Stimulated activated CD8-positive, alpha-beta memory T cell treated with anti-CD3 and anti-CD28 coated beads, Interleukin-2, amount 100 ng/mL, for 1 hour (primary cell): ENCODE measurements around the gene OR2M2.

Experiments
- DNase-seq, 2 donors: peaks; one replicate each; pipeline ENCODE4 v3.0.0-alpha.2; 2020; ENCODE audit warnings: low read depth in 2 of 2

OR2M2 gene, protein sequence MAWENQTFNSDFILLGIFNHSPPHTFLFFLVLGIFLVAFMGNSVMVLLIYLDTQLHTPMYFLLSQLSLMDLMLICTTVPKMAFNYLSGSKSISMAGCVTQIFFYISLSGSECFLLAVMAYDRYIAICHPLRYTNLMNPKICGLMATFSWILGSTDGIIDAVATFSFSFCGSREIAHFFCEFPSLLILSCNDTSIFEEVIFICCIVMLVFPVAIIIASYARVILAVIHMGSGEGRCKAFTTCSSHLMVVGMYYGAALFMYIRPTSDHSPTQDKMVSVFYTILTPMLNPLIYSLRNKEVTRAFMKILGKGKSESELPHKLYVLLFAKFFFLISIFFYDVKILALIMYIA

DNA sequence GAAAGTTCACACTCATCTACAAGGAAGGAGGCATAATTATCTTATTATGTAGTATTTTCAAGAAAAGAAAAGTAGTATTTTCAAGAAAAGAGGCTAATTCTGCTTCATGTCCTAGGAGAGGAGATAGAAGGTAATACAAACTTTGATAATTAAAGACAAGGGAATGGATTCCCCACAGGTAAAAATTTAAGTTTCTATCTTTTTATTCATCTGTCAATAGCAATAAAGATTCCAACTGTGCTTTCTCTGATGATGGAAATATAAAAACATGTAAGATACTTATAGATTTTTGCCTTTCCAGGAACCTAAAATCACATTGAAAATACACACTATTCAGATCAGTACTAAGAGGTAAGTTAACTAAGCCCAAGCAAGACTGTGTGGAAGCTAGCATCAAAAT lies at the start of gene OR2M2:
OR2M2 (plus strand) TSS at position 301 of the 400 bp plus-strand sequence. CDS start 5,165 bp downstream, outside the sequence.
- DNase-seq: no peak

DNA sequence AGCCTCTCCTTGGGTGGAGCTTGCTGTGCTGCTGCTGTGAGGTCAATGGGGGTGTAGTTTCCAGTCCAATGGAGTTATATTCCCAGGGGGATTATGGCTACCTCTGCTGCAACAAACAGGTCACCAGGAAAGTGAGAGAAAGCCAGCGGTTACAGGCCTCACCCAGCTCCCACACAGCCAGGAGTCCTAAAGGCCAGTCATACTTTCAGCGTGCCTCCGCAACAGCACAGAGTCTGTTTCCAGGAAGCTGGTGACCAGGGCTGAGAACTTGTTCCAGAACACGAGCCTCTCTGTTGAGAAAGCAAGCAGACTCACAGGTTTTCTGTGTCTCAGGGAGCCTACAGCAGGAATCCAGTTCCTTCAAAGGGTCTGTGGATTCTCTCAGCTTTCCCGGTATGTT lies 47.0 kb upstream of the OR2M2 start:
- DNase-seq: no peak

DNA sequence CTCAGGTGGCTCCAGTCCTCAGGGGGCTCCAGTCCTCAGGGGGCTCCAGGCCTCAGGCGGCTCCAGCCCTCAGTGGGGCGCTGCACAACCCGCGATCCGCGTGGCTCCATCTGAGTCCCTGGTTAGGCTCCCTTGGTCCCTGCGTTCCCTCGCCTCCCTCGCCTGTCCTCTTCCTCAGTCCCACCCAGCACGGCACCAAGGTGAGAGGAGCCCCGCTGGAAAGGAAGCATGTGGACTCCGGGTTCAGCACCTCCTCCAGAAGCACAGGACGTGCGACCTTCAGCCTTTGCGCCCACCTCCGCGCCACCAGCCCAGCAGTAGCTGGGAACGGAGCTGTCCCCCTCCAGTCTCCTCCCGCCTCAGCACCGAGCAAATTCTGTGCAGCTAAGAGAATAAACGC lies 37.8 kb upstream of the OR2M2 start:
- no peak for DNase-seq

DNA sequence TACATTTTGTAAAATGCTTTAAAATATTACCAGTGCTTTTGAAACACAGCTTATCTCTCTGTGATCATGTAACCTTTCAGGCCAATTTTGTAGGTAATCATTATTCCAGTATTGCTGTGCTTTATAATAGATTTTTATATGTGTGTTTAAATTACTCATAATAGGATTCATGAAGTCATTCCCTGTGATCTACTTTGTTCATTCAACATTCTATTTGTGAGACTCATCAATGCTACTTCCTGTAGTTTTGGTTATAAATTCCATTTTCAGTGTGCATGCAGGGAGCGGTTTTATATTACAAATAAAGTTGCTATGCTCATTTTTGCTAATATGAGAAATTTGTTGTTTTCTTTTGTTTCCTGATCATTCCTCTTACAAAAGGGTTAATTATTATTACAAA lies 33.8 kb upstream of the OR2M2 start:
- no peak for DNase-seq

DNA sequence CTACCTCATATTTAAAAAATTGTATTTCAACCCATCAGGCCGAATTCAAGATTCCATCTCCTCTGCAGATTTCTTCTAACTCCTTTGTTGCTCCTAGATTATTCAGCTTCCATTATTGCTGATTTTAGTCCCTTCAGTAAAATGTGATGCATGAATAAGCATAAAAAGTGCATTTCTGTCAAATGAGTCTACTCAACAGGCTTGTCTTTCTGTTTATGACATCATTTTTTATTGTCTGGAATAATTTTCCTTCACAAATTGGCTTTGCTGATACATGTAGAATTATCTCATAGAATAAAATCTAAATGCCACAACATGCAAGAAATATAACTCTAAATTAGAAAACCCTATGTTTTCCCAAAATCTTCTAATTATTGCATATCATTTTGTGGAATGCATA lies 31.3 kb upstream of the OR2M2 start:
- DNase-seq: no peak

DNA sequence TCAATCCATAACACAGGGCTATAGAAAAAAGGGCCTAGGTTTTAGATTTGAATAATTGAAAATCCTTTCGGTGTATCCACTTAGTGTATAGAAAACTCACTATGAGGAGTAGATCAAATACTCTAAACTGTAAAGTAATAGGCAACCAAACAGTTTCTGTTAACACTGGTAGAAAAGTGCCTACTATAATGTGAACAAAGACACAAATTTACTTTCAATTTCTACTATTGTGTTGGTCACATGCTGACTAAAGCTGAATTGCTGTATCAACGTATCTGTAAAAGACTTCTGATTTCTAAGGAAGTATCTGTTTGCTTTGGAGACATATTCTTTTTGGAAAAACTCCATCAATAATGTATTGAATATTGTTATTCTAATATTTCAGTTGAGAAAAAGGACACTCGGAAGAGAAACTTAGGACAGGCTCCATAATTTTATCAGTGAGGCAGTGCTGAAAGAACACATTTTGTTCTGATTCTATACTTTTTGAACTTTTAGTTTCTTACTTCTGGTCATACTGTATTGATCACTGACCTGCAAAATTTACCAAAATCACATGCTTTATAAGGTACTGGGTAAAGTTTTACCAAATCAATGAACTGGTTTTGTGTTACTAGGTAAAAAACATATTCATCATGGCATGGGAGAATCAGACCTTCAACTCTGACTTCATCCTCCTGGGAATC lies 30.0 kb upstream of the OR2M2 start, which contains the start of gene OR2M5:
OR2M5 (plus strand) TSS at position 636 of the 686 bp plus-strand sequence; CDS start at position 636, 0 bp downstream.
- no peak for DNase-seq

DNA sequence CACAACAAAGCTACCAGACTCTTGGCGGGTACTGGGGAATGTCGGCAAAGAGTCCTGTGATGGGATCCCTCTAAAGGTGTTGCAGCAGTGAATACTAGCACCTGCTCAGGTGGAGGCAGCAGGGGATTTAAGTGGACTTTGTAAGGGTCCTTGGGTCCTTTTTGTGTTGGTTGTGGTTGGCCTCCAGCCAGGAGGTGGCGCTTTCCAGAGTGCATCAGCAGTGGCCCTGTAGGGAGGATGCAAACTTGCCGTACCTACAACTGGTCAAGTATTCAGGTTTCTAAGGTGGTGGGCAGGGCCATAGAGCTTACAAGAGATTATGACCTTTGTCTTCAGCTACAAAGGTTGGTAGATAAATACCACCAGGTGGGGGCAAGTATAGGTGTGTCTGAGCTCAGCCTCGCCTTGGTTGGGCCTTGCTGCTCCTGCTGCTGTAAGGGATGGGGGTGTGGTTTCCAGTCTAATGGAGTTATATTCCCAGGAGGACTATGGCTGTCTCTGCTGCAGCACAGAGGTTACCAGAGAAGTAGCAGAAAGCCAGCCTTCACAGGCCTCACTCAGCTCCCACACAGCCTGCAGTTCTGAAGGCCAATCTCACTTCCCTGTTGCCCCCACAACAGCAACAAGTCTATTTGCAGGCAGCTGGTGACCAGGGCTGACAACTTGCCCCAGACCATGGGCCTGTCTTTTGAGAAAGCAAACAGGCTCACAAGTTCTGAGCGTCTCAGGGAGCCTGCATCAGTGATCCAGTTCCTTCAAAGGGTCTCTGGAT lies 22.4 kb upstream of the OR2M2 start:
- no peak for DNase-seq

DNA sequence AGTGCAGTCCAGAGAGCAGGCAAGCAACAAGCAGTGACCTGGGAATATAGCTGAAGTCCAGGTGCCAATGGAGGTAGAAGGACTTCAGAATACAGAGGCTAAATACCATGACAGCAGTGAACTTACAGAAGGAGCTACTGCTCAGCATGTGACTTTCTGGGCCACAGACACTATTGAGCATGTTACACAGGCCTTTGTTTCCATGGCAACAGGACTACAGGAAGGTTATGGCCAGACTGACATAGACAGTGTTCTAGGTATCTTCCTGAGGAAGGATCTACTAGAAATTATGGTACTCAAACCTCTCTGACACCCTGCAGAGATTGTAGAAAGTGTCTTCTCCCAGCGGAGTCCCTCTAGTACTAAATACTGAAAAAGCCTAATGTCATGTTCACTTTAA lies 18.7 kb upstream of the OR2M2 start:
- no peak for DNase-seq

DNA sequence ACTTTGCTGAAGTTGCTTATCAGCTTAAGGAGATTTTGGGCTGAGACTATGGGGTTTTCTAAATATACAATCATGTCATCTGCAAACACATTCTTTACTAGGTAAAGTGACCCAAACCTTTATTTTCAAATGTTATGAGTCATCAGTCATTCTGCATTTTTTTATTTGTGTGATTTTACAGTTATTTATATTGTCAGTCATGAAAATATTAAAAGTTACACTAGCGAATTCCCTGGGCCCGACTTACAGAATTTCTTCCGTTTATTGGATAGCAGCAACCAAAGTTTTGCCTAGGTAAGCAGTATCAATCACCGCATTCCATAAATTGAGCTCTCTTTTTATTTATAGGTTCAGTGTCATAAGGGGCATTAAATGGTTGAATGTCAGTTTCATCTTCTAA lies 15.9 kb upstream of the OR2M2 start:
- DNase-seq: no peak

DNA sequence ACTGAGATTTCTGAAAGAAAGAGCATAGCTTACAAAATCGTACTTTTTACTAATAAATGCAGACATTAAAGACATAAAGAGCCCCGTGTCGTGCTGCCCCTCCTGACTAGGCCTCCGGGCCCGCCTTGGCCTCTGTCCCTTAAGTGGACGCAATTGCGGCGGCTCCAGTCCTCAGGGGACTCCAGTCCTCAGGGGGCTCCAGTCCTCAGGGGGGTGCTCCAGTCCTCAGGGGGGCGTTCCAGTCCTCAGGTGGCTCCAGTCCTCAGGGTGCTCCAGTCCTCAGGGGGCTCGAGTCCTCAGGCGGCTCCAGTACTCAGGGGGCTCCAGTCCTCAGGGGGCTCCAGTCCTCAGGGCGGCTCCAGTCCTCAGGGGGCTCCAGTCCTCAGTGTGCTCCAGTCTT lies 10.6 kb upstream of the OR2M2 start:
- DNase-seq: no peak

DNA sequence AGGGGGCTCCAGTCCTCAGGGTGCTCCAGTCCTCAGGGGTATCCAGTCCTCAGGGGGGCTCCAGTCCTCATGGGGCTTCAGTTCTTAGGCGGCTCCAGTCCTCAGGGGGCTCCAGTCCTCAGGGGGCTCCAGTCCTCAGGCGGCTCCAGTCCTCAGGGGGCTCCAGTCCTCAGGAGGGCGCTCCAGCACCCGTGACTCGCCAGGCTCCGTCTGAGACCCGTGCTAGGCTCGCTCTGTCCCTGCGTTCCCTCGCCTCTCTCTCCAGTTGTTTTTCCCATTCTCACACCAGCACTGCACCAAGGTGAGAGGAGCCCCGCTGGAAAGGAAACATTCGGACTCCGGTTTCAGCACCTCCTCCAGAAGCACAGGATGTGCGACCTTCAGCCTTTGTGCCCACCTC lies 9.4 kb upstream of the OR2M2 start:
- no peak for DNase-seq

DNA sequence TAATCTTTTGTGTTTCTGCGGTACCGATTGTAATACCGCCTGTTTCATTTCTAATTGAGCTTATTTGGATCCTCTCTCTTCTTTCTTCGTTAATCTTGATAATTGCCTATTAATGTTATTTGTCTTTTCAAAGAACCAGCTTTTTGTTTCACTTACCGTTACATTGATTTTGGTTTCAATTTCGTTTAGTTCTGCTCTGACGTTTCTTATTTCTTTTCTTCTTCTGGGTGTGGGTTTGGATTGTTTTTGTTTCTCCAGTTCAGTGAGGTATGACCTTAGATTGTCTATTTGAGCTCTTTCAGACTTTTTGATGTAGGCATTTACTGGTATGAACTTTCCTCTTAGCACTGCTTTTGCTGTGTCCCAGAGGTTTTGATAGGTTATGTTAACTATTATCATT lies 9.4 kb downstream of the OR2M2 start:
- DNase-seq: no peak

DNA sequence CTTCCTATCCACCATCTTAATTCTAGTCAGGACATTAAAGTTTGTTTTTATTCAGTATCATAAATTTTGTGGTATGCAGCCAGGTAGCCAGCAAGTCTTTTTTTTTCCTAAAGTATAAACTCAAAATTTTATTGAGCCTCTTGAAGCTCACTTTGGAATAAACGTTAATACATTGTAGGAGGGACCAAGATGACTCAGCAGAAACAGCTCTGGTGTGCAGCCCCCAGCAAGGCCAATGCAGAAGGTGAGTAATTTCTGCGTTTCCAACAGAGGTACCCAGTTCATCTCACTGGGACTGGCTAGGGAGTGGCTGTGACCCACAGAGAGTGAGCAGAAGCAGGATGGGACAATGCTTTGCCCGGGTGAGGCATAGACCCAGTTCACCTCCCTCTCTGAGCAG lies 12.7 kb downstream of the OR2M2 start:
- no peak for DNase-seq

DNA sequence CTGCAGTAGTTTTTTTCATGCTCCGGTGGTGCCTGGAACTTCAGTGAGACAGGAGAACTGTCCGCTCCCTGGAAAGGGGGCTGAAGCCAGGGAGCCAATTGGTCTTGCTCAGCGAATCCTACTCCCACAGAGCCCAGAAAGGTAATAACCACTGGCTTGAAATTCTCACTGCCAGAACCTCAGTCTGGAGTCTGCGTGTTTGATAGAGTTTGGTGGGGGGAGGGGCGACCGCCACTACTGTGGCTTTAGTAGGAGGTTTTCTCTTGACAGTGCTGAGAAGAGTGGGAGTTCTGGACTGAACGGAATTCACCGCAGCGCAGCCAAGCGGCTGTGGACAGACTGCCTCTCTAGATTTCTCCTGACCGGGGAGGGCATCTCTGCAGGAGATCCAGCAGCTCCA lies 14.4 kb downstream of the OR2M2 start:
- DNase-seq: no peak

DNA sequence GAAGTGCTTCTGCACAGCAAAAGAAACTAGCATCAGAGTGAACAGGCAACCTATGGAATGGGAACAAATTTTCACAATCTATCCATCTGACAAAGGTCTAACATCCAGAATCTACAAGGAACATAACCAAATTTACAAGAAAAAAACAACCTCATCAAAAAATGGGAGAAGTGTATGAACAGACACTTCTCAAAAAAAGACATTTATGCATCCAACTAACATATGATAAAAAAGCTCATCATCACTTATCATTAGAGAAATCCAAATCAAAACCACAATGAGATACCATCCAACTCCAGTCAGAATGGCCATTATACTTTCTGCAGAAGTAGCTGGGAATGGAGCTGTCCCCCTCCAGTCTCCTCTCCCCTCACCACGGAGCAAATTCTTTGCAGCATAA lies 19.5 kb downstream of the OR2M2 start:
- DNase-seq: no peak

DNA sequence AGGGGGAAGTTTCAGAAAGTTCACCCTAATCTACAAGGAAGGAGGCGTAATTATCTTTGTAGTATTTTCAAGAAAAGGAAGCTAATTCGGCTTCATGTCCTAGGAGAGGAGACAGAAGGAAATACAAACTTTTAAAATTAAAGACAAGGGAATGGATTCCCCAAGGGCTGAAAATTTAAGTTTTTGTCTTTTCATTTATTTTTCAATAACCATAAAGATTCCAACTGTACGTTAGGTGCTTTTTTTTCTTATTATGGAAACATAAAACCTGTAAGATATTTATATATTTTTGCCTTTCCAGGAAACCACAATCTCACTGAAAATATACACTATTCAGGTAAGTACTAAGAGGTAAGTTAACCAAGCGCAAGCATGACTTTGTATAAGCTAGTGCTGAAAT lies 22.3 kb downstream of the OR2M2 start, which contains the start of gene OR2M3:
OR2M3 (plus strand) TSS at position 301 of the 400 bp plus-strand sequence. CDS start 5,803 bp downstream, outside the sequence.
- DNase-seq: no peak

DNA sequence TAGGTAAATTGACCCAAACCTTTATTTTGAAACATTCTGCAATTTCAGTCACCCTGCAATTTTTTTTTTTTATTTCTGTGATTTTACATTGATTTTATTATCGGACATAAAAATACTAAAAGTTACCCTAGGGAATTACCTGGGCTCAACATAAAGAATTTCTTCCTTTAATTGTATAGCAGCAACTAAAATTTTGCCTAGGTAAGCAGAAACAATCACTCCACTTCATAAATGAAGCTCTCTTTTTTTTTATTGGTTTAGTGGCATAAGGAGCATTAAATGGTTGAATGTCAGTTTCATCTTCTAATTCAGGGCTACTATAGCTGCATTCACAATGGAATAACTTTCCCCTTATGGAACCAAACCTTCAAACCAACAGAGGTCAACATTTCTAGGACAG lies 41.3 kb downstream of the OR2M2 start:
- DNase-seq: no peak

DNA sequence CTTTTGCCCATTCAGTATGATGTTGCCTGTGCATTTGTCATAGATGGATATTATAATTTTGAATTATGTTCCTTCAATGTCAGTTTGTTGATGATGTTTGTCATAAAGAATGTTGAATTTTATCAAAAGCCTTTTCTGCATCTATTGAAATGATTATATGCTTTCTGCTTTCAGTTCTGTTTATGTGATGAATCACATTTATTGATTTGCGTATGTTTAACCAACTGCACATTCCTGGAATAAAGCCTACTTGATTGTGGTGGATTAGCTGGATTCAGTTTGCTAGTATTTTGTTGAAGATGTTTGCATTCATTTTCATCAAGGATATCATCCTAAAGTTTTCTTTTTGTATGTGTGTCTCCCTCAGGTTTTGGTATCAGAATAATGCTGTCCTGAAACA lies 50.9 kb downstream of the OR2M2 start:
- DNase-seq: no peak

DNA sequence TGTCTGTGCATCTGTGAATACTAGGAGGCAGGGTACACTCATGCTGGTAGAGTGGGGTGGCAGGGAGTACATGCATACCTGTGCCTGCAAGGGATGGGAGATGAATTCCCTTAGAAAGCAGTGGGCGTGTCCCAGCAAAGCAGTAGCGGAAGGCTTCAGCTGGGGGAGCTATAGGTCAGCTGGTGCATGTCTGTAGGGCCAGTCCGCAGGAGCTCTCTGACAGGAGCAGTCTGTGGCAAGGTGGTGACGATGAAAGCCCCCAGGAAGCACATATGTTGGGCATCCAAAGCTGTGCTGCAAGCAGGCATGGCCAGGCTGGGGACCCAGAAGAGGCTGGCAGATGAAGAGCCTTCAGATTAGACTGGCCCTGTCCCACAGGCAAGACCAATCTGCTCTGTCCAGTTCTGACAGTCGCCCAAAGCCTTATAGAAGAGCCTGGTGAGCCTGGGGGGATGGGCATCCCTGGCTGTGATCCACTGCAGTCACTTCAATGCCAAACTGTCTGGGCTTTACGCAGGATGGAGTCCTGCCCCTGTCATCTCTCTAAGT lies 54.8 kb downstream of the OR2M2 start:
- DNase-seq: no peak
